ENCODE data around the gene FAM89A.
A peak's percentile ranks its signal among the peaks of the same experiment; 100 is the strongest.
"Not testable (repeated sequence)": the region's sequence is repeated elsewhere in the genome, so short reads cannot be mapped to it uniquely, and the experiment has no call there.

Gene FAM89A

DNA sequence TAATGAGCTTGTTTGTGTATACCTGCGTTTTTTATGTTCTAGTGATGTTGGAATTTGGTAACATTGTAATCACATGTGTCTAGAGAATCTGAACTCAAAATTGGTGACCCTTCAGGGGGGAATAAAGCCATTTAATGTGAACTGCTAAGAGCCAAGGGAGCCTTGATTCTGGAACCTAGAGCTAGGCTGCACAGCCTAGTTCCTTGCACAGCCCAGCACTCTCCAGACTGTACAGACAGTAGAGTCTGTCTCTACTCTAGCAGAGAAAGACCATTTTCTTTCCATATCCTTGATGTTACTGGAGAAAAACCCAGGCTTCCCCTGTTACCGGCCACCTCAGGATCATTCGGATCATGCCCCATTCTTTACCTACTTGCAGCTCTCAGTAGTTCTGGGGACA is 52.6 kb downstream of the FAM89A start:
- no peak overlapping the region for H3K27ac ChIP-seq (ENCODE audit: low read depth, low read length)
- H3K9me3 ChIP-seq (ENCODE audit: control insufficient read depth, insufficient read depth, low read length) = no peaks in the 10 kb centered on the region
- H3K4me1 ChIP-seq (ENCODE audit: control insufficient read depth, insufficient read depth, low read length) = peaks cover 17% of the 10 kb centered on the region
- no peak overlapping the region for H3K4me3 ChIP-seq (ENCODE audit: low read depth, low read length)
- peaks cover 52% of the 10 kb centered on the region for H3K27me3 ChIP-seq (ENCODE audit: control insufficient read depth, insufficient read depth, low read length)
- H3K36me3 ChIP-seq (ENCODE audit: control insufficient read depth, insufficient read depth, low read length) = peaks cover 19% of the 10 kb centered on the region; the same call in 1 of the 2 replicates
- H3K9ac ChIP-seq (ENCODE audit: low read depth, low read length) = no peak overlapping the region

DNA sequence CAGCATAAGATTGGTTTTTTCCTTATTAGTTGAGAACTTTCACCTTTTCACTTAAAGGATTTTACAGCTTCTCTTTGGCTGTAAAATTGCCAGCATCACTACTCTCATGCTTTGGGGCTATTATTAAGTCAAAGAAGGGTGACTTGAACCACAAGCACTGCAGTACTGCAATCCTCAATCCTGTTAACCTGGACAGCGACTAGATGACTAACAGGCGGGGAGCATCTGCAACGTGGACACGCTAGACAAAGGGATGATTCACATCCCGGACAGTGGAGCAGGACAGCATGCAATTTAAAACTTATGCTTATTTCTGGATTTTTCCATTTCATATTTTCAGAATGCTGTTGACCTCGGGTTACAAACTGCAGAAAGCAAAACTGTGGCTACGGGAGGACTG is 53.1 kb downstream of the FAM89A start:
- Histone ChIP-seq H3K4me1 (ENCODE audit: control insufficient read depth, insufficient read depth, low read length) (peaks cover 17% of the 10 kb centered on the region), H3K36me3 (ENCODE audit: control insufficient read depth, insufficient read depth, low read length) (peaks cover 15% of the 10 kb centered on the region; the same call in 1 of the 2 replicates), H3K27ac (ENCODE audit: low read depth, low read length) (no peak overlapping the region), H3K4me3 (ENCODE audit: low read depth, low read length) (no peak overlapping the region), H3K27me3 (ENCODE audit: control insufficient read depth, insufficient read depth, low read length) (peaks cover 57% of the 10 kb centered on the region), H3K9me3 (ENCODE audit: control insufficient read depth, insufficient read depth, low read length) (no peaks in the 10 kb centered on the region), H3K9ac (ENCODE audit: low read depth, low read length) (no peak overlapping the region)

DNA sequence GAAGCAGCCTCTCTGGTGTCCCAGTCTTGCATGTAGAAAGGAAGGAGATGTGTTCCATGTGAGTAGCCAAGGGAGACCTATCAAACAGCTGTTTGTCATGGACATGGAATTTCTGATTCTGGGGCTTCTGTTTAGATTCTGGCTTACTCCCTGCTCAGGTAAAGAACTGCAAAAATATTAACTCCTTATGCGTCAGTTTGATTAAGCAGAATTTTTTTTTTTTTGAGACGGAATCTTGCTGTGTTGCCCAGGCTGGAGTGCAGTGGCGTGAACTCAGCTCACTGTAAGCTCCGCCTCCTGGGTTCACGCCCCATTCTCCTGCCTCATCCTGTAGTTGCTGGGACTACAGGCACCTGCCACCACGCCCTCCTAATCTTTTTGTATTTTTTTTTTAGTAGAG is 54.3 kb downstream of the FAM89A start:
- Histone ChIP-seq H3K27ac (ENCODE audit: low read depth, low read length) (no peak overlapping the region), H3K36me3 (ENCODE audit: control insufficient read depth, insufficient read depth, low read length) (peaks cover 10% of the 10 kb centered on the region; the same call in 1 of the 2 replicates), H3K9ac (ENCODE audit: low read depth, low read length) (no peak overlapping the region), H3K27me3 (ENCODE audit: control insufficient read depth, insufficient read depth, low read length) (peaks cover 67% of the 10 kb centered on the region), H3K9me3 (ENCODE audit: control insufficient read depth, insufficient read depth, low read length) (no peaks in the 10 kb centered on the region), H3K4me1 (ENCODE audit: control insufficient read depth, insufficient read depth, low read length) (peaks cover 17% of the 10 kb centered on the region), H3K4me3 (ENCODE audit: low read depth, low read length) (no peak overlapping the region)

DNA sequence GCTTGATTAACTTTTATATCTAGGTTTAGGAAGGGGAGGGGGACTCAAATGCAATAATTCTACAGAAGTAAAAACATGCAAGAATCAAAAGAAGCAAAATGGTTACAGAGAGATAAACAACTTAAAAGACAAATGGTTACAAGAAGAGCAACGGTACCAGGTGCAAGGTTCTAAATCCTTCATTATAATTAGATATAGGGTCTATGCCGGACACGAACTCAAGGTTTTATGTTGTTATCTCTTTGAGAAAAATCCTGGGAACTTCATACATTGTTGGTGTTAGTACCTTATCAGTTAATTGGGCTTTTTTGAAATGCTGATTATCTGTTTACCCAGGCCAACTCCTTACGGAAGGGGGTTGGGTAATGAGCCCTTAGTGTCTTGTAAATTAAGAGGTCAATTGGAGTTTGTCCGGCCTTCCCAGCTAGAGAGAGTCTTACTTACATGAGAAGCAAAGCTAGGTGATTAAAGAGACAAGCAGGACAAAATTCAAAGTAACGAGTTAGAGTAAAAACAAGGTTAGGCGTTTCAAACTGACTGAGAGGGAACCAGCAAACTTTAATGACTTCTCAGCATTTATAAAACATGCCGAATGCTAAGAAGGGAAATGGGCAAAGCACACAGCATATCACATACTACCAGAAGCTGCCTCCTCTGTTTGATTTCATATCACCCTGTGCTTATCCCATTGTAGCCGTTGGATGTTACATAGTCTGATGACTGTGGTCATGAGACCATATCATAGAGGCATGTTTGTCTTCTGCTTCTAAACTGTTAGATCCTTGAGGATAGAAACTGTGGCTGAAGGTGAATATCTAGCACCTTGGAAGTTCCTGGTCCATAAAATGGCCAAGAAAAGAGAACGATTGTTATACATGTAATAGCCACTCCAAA is 55.2 kb downstream of the FAM89A start:
- H3K9me3 ChIP-seq (ENCODE audit: control insufficient read depth, insufficient read depth, low read length); H3K9ac ChIP-seq (ENCODE audit: low read depth, low read length); H3K36me3 ChIP-seq (ENCODE audit: control insufficient read depth, insufficient read depth, low read length): not testable (repeated sequence)
- H3K4me1 ChIP-seq (ENCODE audit: control insufficient read depth, insufficient read depth, low read length) = peaks cover 17% of the 10 kb centered on the region
- H3K4me3 ChIP-seq (ENCODE audit: low read depth, low read length) = peak overlapping the region; percentile 46
- H3K27me3 ChIP-seq (ENCODE audit: control insufficient read depth, insufficient read depth, low read length) = peaks cover 67% of the 10 kb centered on the region
- H3K27ac ChIP-seq (ENCODE audit: low read depth, low read length) = peak overlapping the region; percentile 64

DNA sequence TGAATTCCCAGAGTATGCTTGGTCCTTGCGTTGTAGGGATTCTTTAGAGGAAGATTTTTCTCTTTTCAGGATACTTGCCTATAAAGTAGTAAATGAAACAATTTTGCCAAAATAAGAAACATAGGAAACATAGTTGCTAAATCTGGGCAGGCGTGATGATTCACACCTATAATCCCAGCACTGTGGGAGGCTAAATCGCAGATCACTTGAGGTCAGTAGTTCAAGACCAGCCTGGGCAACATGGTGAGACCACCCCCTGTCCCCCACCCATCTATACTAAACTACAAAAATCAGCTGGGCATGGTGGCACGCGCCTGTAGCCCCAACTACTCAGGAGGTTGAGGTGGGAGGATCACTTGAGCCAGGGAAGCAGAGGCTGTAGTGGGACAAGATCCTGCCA is 56.2 kb downstream of the FAM89A start:
- Histone ChIP-seq H3K36me3 (ENCODE audit: control insufficient read depth, insufficient read depth, low read length) (0 out of 2 replicates have a peak, but pooled peaks cover 5% of the 10 kb centered on the region), H3K27me3 (ENCODE audit: control insufficient read depth, insufficient read depth, low read length) (peaks cover 67% of the 10 kb centered on the region), H3K9me3 (ENCODE audit: control insufficient read depth, insufficient read depth, low read length) (no peaks in the 10 kb centered on the region), H3K27ac (ENCODE audit: low read depth, low read length) (no peak overlapping the region), H3K9ac (ENCODE audit: low read depth, low read length) (no peak overlapping the region), H3K4me1 (ENCODE audit: control insufficient read depth, insufficient read depth, low read length) (peaks cover 17% of the 10 kb centered on the region), H3K4me3 (ENCODE audit: low read depth, low read length) (no peak overlapping the region)

DNA sequence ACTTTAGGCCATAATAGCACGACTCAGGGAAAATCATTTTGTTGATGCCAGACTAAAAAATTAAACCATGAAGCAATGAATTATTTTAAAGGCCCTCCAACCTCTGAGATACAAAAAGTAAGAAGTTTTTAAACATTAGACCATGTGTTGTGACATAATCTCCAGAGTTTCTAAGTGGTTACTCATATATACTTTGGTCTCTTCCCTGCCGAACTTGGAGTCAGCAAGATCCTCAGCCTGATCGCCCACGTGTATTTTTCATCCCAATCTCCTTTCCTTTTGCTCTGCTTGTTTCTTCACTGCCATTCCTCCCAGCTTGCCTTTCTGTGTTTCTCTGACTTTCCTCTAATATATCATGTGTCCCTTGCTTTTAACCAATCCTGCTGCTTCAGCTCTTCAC is 57.4 kb downstream of the FAM89A start:
- Histone ChIP-seq H3K36me3 (ENCODE audit: control insufficient read depth, insufficient read depth, low read length) (no peaks in the 10 kb centered on the region), H3K9me3 (ENCODE audit: control insufficient read depth, insufficient read depth, low read length) (no peaks in the 10 kb centered on the region), H3K9ac (ENCODE audit: low read depth, low read length) (no peak overlapping the region), H3K27ac (ENCODE audit: low read depth, low read length) (no peak overlapping the region), H3K27me3 (ENCODE audit: control insufficient read depth, insufficient read depth, low read length) (peaks cover 66% of the 10 kb centered on the region), H3K4me3 (ENCODE audit: low read depth, low read length) (no peak overlapping the region), H3K4me1 (ENCODE audit: control insufficient read depth, insufficient read depth, low read length) (peaks cover 19% of the 10 kb centered on the region)

DNA sequence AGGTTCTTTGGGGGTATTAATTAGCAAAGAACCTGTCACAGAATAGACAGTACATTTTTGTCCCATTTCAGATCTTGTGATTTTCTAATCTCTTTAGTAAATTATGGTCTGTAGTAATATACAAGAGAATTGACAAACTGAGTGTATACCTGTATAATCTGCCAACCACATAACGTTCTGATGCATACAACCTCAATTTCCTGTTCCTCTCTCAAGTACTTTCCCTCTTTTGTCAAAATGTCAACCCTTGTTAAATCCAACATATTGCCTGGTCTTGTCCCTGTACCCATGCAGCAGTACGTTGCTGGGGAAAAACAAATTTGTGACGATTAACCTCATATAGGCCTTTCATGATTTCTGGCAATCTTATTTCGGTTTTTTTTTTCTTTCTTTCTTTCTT is 60.1 kb downstream of the FAM89A start:
- no peak overlapping the region for H3K27ac ChIP-seq (ENCODE audit: low read depth, low read length)

DNA sequence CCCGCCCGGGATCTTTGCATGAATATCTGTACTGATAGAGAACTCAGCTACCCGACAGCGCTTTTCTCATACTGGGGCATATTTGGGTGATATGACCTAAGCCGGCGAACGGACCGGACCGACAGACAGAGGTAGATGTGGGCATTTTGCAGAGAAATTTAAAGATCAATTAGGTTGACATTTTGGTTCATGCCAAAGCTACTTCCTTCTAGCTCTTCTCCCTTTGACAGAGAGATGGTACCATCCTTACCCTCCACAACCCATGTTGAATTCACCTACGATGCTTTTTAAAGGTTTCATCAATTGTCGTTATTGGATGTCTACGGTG is 60.7 kb downstream of the FAM89A start:
- H3K9ac ChIP-seq (ENCODE audit: low read depth, low read length) = no peak overlapping the region
- H3K9me3 ChIP-seq (ENCODE audit: control insufficient read depth, insufficient read depth, low read length) = no peaks in the 10 kb centered on the region
- peak overlapping the region; percentile 91 for H3K4me3 ChIP-seq (ENCODE audit: low read depth, low read length)
- no peaks in the 10 kb centered on the region; the same call in 1 of the 2 replicates for H3K36me3 ChIP-seq (ENCODE audit: control insufficient read depth, insufficient read depth, low read length)
- no peak overlapping the region for H3K27ac ChIP-seq (ENCODE audit: low read depth, low read length)
- peaks cover 34% of the 10 kb centered on the region for H3K27me3 ChIP-seq (ENCODE audit: control insufficient read depth, insufficient read depth, low read length)
- peaks cover 10% of the 10 kb centered on the region; the same call in 1 of the 2 replicates for H3K4me1 ChIP-seq (ENCODE audit: control insufficient read depth, insufficient read depth, low read length)

More for the DNA sequence above, 60.1 kb downstream of the FAM89A start:
- H3K9me3 ChIP-seq (ENCODE audit: control insufficient read depth, insufficient read depth, low read length) = no peaks in the 10 kb centered on the region
- peaks cover 15% of the 10 kb centered on the region for H3K4me1 ChIP-seq (ENCODE audit: control insufficient read depth, insufficient read depth, low read length)
- peaks cover 39% of the 10 kb centered on the region for H3K27me3 ChIP-seq (ENCODE audit: control insufficient read depth, insufficient read depth, low read length)
- no peak overlapping the region for H3K9ac ChIP-seq (ENCODE audit: low read depth, low read length)
- H3K4me3 ChIP-seq (ENCODE audit: low read depth, low read length) = peak overlapping the region; percentile 91
- H3K36me3 ChIP-seq (ENCODE audit: control insufficient read depth, insufficient read depth, low read length) = no peaks in the 10 kb centered on the region; the same call in 1 of the 2 replicates

DNA sequence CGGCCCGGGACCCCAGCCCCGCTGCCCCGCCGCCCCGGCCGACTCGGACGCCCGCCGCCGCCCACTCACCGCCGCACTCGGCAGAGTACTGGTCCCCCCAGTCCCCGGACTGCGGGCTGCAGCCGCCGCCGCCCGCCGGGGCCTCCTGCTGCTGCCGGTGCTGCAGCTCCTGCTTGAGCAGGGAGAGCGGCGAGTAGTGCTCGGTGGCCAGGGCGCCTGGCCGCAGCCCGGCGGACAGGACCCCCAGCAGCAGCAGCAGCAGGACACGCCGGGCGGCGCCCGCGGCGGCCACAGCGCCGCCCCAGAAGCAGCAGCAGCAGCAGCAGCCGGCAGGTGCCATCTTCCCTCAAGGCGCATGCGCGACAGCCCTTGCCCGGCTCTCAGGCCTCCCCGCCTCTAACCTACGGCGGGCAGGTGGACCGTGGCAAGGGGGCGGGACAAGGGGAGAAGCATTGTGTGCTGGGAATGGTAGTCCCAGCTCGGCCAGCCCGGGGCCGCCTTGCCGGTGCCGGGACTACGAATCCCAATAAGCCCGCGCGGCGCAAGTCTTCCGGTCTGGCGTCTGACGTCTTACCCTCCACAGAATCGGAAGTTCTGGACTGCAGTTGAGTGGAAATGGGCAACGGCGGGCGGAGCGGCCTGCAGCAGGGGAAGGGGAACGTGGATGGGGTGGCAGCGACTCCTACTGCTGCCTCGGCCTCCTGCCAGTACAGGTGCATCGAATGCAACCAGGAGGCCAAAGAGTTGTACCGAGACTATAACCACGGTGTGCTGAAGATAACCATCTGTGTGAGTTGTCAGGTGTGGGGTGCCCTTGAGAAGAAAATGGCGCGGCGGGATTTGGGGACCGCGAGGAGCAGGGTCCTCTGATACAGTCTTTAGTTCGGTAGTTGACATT is 61.3 kb downstream of the FAM89A start, which contains the start of the genes ARV1 and TTC13:
ARV1 (plus strand) TSS at position 604 of the 898 bp plus-strand sequence; CDS start at position 616, 12 bp downstream.
TTC13 (minus strand) TSS at position 371 of the 898 bp plus-strand sequence; CDS start at position 340, 31 bp downstream.
- Histone ChIP-seq H3K4me1 (ENCODE audit: control insufficient read depth, insufficient read depth, low read length) (peaks cover 5% of the 10 kb centered on the region; the same call in 1 of the 2 replicates), H3K36me3 (ENCODE audit: control insufficient read depth, insufficient read depth, low read length) (no peaks in the 10 kb centered on the region; the same call in 1 of the 2 replicates), H3K9me3 (ENCODE audit: control insufficient read depth, insufficient read depth, low read length) (no peaks in the 10 kb centered on the region), H3K9ac (ENCODE audit: low read depth, low read length) (no peak within 1 kb of the TSS; the same call in 1 of the 2 replicates), H3K4me3 (ENCODE audit: low read depth, low read length) (peak within 1 kb of the TSS; percentile 91), H3K27me3 (ENCODE audit: control insufficient read depth, insufficient read depth, low read length) (peaks cover 28% of the 10 kb centered on the region), H3K27ac (ENCODE audit: low read depth, low read length) (peak within 1 kb of the TSS; percentile 24)

DNA sequence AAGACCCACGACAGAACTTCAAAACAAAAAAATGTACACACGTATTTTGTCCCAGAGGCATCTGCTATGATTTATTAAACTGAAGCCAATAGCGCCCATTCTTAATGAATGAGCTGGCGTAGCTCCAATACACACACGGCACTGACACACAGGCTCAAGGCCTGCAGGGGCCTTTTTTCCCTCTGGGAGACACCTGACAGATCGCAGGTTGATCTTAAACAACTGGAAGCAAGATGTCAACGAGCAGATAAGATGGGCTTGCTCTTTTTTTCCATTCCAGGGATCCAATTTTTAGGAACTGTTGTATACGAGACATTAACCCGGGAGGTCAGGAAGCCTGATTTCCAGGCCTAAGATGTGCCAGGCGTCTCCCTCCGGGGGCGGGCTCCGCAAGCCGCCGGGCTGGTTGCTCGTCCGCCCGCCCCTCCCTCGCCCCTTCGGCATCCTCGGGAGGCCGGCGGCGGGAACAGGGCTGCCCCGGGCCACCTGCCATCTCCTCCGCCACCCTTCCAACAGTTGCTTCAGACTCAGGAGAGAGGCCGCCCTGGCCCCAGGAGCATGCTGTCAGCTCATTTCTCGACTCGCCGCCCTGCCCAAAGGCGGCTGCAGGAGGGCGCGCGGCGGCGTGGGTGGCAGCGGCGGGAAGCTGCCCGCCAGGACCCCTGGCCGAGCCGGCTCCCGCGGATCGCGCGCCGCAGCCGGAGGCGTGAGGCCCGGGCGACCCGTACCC is 62.1 kb downstream of the FAM89A start:
- Histone ChIP-seq H3K27ac (ENCODE audit: low read depth, low read length) (no peak overlapping the region), H3K27me3 (ENCODE audit: control insufficient read depth, insufficient read depth, low read length) (peaks cover 20% of the 10 kb centered on the region), H3K36me3 (ENCODE audit: control insufficient read depth, insufficient read depth, low read length) (no peaks in the 10 kb centered on the region; the same call in 1 of the 2 replicates), H3K9me3 (ENCODE audit: control insufficient read depth, insufficient read depth, low read length) (no peaks in the 10 kb centered on the region), H3K4me1 (ENCODE audit: control insufficient read depth, insufficient read depth, low read length) (peaks cover 5% of the 10 kb centered on the region; the same call in 1 of the 2 replicates), H3K4me3 (ENCODE audit: low read depth, low read length) (peak overlapping the region; percentile 91), H3K9ac (ENCODE audit: low read depth, low read length) (no peak overlapping the region; the same call in 1 of the 2 replicates)
